Cardiac fibroblast (primary cell): Measurements from ENCODE around the gene PLEKHG3.

Experiments
- DNase-seq, 2 donors: peaks; one replicate each; pipeline versions ENCODE4 v3.0.0 to v3.0.0-alpha.2; 2010; ENCODE audit warnings: low read depth in 2 of 2
- H3K4me3 ChIP-seq, 2 donors: replicated peaks in 1 of 2; 1 replicate in 1 of 2; 2 replicates in 1 of 2; pipeline ENCODE4 v1.5.1; 2011; ENCODE audit warnings: low read depth in 2 of 2, low read length in 2 of 2, mild to moderate bottlenecking in 2 of 2, moderate library complexity in 1 of 2
- TF ChIP-seq, protein P1 (sequence below): IDR thresholded peaks from one replicate; pipeline ENCODE4 v1.5.1; 2011; ENCODE audit warnings: low read depth, mild to moderate bottlenecking, low read length, inconsistent platforms

PLEKHG3 gene

DNA sequence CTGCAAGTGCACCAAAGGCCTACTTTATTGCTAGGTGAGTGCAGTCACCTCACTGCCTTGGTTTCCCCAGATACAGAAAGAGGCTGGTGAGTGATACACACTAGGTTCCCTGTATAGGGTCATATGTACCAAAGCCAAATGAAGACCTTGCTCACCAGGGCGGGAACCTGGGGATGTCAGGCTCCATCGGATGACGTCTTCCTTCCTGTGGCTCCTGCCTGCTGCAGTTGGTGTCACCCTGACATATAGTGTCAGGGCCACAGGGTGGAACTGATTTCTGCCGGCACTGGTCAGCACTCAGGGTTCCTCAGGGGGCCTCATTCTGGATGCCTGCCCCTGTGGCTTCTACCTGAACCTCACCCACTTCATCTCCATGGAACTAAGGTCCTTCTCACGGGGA lies 43.1 kb downstream of the PLEKHG3 start:
- TF ChIP-seq, protein P1, sequence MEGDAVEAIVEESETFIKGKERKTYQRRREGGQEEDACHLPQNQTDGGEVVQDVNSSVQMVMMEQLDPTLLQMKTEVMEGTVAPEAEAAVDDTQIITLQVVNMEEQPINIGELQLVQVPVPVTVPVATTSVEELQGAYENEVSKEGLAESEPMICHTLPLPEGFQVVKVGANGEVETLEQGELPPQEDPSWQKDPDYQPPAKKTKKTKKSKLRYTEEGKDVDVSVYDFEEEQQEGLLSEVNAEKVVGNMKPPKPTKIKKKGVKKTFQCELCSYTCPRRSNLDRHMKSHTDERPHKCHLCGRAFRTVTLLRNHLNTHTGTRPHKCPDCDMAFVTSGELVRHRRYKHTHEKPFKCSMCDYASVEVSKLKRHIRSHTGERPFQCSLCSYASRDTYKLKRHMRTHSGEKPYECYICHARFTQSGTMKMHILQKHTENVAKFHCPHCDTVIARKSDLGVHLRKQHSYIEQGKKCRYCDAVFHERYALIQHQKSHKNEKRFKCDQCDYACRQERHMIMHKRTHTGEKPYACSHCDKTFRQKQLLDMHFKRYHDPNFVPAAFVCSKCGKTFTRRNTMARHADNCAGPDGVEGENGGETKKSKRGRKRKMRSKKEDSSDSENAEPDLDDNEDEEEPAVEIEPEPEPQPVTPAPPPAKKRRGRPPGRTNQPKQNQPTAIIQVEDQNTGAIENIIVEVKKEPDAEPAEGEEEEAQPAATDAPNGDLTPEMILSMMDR = no peak
- no peak overlapping the region for H3K4me3 ChIP-seq
- DNase-seq = no peak

DNA sequence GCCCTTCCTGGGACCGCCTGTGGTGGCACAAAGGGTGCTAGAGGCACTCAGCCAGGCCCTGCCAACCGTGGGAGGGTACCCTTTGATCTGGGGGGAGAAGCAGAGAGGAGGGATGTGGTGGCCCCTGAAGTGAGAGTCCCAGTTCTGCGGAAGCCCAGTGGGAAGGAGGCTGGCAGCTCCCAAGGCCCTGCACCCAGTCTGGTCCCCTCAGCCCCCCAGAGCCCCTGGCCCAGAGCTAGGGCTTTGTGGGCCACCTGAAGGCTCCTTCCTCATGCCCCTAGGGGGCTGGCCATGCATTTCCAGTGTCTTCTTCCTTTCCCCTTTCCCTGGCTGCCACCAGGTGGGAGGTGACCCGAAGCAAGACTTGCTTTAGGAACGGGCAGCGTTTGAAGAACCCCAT lies 44.3 kb downstream of the PLEKHG3 start:
- DNase-seq = no peak
- no peak overlapping the region for H3K4me3 ChIP-seq
- TF ChIP-seq, protein P1 = no peak

DNA sequence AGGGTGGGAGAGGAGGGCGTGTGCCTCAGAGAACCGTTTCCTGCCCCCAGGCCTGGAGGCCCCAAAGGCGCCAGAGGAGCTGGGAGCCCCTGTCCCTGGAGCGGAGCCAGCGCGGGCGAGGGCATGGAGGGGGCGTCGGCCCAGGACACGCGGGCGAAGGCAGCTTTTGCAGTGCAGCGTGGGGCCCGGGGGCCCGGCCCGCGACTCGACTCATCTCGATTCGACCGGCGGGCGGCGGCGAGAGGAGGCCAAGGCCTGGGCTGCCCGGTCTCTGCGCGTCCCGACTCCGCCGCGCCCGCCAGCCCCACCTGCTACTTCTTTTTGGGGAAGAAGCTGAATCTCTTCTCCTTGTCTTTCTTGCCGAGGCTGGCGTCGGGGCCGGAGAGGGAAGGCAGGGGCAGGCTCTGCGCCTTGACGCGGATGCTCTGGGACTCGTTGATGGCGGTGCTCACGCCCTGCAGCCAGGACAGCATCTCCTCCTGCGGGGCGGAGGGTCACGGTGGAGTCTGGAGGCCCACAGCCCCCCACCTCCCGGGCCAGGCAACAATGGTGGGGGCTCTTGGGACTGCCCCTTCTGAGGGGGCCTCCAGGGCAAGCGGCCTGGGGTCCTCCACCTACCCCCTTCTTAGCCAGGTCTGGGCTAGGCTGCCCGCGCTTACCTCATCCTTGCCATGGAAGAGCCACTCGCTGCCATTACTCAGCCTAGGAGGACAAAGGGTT lies 44.9 kb downstream of the PLEKHG3 start:
- DNase-seq = no peak
- no peak overlapping the region for H3K4me3 ChIP-seq
- TF ChIP-seq, protein P1 = no peak

DNA sequence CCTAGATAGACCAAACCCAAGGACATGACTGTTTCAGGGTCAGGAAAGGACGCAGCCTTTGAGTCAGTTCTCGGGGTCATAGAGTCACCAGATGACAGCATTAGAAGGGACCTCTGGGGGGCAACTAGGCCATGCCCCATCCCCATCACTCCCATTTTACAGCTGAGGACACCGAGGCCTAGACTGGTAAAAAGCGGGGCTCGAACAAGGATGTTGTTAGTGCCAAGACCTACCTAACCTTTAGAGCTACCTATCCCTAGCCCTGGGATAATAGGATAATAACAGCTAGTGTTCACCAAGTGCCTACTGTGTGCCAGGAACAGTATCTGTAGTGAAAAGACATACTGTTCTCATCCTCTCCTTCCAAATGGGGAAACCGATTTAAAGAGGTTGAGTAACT lies 48.7 kb downstream of the PLEKHG3 start:
- no peak overlapping the region for H3K4me3 ChIP-seq
- TF ChIP-seq, protein P1 = no peak
- no peak for DNase-seq

DNA sequence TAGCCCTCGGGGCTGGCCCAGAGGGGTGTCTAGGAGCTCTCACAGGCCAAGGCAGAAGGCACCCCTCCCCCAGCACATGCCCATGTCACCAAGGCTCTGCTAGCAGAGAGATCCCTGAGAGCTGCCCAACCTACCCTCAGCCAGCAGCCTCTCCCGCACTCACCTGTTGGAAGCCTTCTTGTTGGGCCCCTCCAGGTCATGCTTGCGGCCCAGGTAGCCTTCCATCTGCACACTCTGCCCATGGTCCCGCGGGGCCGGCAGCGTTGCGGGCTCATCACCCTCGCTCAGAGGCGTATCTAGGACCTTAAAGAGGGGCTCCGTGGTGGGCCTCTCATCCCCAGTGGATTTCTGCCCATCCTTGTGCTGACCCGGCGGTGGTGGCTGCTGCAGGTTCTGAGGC lies 49.1 kb downstream of the PLEKHG3 start:
- TF ChIP-seq, protein P1 = no peak
- DNase-seq = no peak
- H3K4me3 ChIP-seq = no peak overlapping the region

DNA sequence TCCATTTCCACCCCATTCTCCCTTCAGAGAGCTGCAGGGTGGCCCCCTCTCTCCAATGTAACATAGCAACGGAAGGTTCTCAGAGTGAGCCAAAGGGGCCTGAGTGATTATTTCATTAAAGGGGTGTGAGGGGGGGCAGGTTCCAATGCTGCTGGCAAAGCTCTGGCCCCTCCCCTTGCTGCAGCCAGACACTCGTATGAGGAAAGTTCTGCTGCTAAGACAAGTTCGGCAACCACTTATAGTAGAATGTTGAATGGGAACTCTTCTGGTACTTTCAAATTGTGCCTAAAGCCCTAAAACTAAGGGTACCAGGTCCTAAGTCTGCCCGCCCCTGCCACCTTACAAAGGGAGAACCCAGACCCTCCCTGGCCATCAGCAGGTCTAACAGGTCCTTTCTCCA lies 49.8 kb downstream of the PLEKHG3 start:
- no peak overlapping the region for H3K4me3 ChIP-seq
- TF ChIP-seq, protein P1 = no peak
- no peak for DNase-seq

DNA sequence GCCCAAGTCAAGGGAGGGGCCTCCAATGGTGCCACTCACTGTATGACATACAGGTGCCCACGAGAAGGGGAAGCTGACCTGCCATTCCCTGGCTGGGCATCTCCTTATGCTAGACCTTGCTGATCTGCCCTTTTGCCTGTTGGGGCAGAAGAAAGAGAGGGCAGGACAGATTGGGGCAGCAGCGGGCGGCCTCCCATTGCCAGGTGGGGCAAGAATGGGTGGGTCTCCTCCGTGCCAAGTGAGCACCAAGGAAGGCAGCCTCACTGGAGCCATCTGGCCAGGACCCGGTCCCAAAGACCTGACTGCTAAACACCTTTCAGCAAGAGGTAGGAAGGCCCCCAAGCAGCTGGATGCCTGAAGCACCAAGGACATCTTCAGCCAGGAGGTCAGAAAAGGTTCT lies 50.5 kb downstream of the PLEKHG3 start:
- TF ChIP-seq, protein P1 = no peak
- DNase-seq = no peak
- H3K4me3 ChIP-seq = no peak overlapping the region
